ENCODE data around the gene APCDD1L. TPM values are rescaled to one million over a fixed set of nuclear protein-coding genes. Genes with fewer than 3 reads are reported as not detected.
"Not testable (repeated sequence)": the region's sequence is repeated elsewhere in the genome, so short reads cannot be mapped to it uniquely, and the experiment has no call there.

APCDD1L gene
- total and polyA plus RNA-seq, 7 donors, result 0.03 to 1.2 (median 0.14) TPM

GRCh38 chr20:58542411-58543095 is 27.4 kb upstream of the APCDD1L start:
- H3K4me1 ChIP-seq, result no peaks in the 10 kb centered on the region
- peaks cover 0 to 4% (median 0%) of the 10 kb centered on the region in 3 donors for H3K27me3 ChIP-seq (ENCODE audit: insufficient read depth in 3 of 3, low read length in 2 of 3)
- H3K36me3 ChIP-seq (ENCODE audit: insufficient read depth in 1 of 2, low read depth in 1 of 2), result no peaks in the 10 kb centered on the region
- 55 to 73% (median 57%) methylated on average over 18 of the region's 18 CpGs for WGBS, 3 donors
- ATAC-seq (no peak), DNase-seq (no peak)
- peaks cover 6% of the 10 kb centered on the region for H3K9me3 ChIP-seq
- intact Hi-C loops (cut with DNase I), result no loop called here
- no peak overlapping the region for H3K4me3 ChIP-seq
- H3K27ac ChIP-seq, result no peak overlapping the region
- no peak for TF ChIP-seq CTCF (IDR thresholded peaks at IDR 0.05)

GRCh38 chr20:58542034-58542410 is 26.8 kb upstream of the APCDD1L start:
- H3K27me3 ChIP-seq (ENCODE audit: insufficient read depth in 3 of 3, low read length in 2 of 3); intact Hi-C loops (cut with DNase I); H3K4me3 ChIP-seq; H3K27ac ChIP-seq; H3K36me3 ChIP-seq (ENCODE audit: insufficient read depth in 1 of 2, low read depth in 1 of 2); DNase-seq; H3K9me3 ChIP-seq; ATAC-seq; H3K4me1 ChIP-seq: not testable (repeated sequence)
- WGBS, 3 donors, result 65 to 90% (median 90%) methylated on average over 2 to 4 of the region's 6 CpGs

- intact Hi-C loops (cut with DNase I), result no loop called here
- WGBS, 3 donors, result 94 to 96% (median 95%) methylated on average over 2 of the region's 2 CpGs
Measured at GRCh38 chr20:58538752-58539151, 23.6 kb upstream of the APCDD1L start.

GRCh38 chr20:58537831-58538230 is 22.6 kb upstream of the APCDD1L start:
- Histone ChIP-seq H3K27me3 (ENCODE audit: insufficient read depth in 3 of 3, low read length in 2 of 3) (peaks cover 0 to 4% (median 0%) of the 10 kb centered on the region in 3 donors), H3K27ac (no peak overlapping the region), H3K4me1 (no peaks in the 10 kb centered on the region), H3K36me3 (ENCODE audit: insufficient read depth in 1 of 2, low read depth in 1 of 2) (no peaks in the 10 kb centered on the region), H3K9me3 (peaks cover 7% of the 10 kb centered on the region), H3K4me3 (no peak overlapping the region)
- intact Hi-C loops (cut with DNase I), result no loop called here
- WGBS, 3 donors, result 90 to 98% (median 96%) methylated on average over 1 of the region's 1 CpG
- DNase-seq, result no peak
- no peak for TF ChIP-seq CTCF (IDR thresholded peaks at IDR 0.05)
- ATAC-seq, result no peak

More at GRCh38 chr20:58538752-58539151, 23.6 kb upstream of the APCDD1L start:
- DNase-seq, result no peak
- no peak overlapping the region for H3K4me3 ChIP-seq
- ATAC-seq, result no peak
- peaks cover 7% of the 10 kb centered on the region for H3K9me3 ChIP-seq
- no peaks in the 10 kb centered on the region for H3K36me3 ChIP-seq (ENCODE audit: insufficient read depth in 1 of 2, low read depth in 1 of 2)
- H3K27ac ChIP-seq, result no peak overlapping the region
- no peak for TF ChIP-seq CTCF (IDR thresholded peaks at IDR 0.05)
- peaks cover 0 to 4% (median 0%) of the 10 kb centered on the region in 3 donors for H3K27me3 ChIP-seq (ENCODE audit: insufficient read depth in 3 of 3, low read length in 2 of 3)
- no peaks in the 10 kb centered on the region for H3K4me1 ChIP-seq

- WGBS, 3 donors, result 94 to 98% (median 97%) methylated on average over 3 of the region's 3 CpGs
- peaks cover 21% of the 10 kb centered on the region for H3K9me3 ChIP-seq
- no peak for ATAC-seq
Measured at GRCh38 chr20:58536289-58536688, 21.1 kb upstream of the APCDD1L start.

More at GRCh38 chr20:58536289-58536688, 21.1 kb upstream of the APCDD1L start:
- Histone ChIP-seq H3K4me1 (no peaks in the 10 kb centered on the region), H3K4me3 (no peak overlapping the region), H3K27ac (no peak overlapping the region), H3K27me3 (ENCODE audit: insufficient read depth in 3 of 3, low read length in 2 of 3) (no peaks in the 10 kb centered on the region), H3K36me3 (ENCODE audit: insufficient read depth in 1 of 2, low read depth in 1 of 2) (no peaks in the 10 kb centered on the region)
- no peak for TF ChIP-seq CTCF (IDR thresholded peaks at IDR 0.05)
- intact Hi-C loops (cut with DNase I), result no loop called here
- DNase-seq, result no peak
